ENCODE measurements around the gene RBBP7. TPM values are rescaled to one million over a fixed set of nuclear protein-coding genes. Genes with fewer than 3 reads are reported as not detected.

The RBBP7 gene
- total RNA-seq, 1 experiment from 2014 or later = 155 TPM

- Histone ChIP-seq H3K9me2 (replicated peaks; ENCODE audit: low read length) (no peaks in the 10 kb centered on the region), H3K27me3 (ENCODE audit: low read length) (no peaks in the 10 kb centered on the region), H3K4me3 (ENCODE audit: low read length) (no peak overlapping the region), H3K79me2 (ENCODE audit: low read length) (no peaks in the 10 kb centered on the region), H3K4me2 (ENCODE audit: low read length) (no peak overlapping the region), H3K9ac (ENCODE audit: low read length) (no peak overlapping the region), H3K27ac (ENCODE audit: low read length) (no peak overlapping the region), H3K9me3 (ENCODE audit: low read length) (no peaks in the 10 kb centered on the region), H3F3A (ENCODE audit: low read length, unreplicated experiment) (no peaks in the 10 kb centered on the region), H3K36me3 (ENCODE audit: low read depth, low read length) (peaks cover 51% of the 10 kb centered on the region), H3K4me1 (ENCODE audit: insufficient read depth, low read length) (0 out of 2 replicates have a peak, but pooled peaks cover 3% of the 10 kb centered on the region), H4K20me1 (ENCODE audit: low read length) (no peaks in the 10 kb centered on the region), H2AFZ (ENCODE audit: low read length) (no peak overlapping the region)
- CTCF ChIA-PET = no interaction called here
- BruUV-seq (replicated peaks) = no TSS peak
- ATAC-seq (peak; percentile 72), DNase-seq (peak; percentile 43)
- no peak for TF ChIP-seq EZH2phosphoT487 (IDR thresholded peaks at IDR 0.05; ENCODE audit: borderline replicate concordance, low read length)
- TF ChIP-seq CTCF (conservative IDR thresholded peaks at IDR 0.05; ENCODE audit: low read depth, low read length) = no peak
- TF ChIP-seq EZH2 (IDR thresholded peaks at IDR 0.05; ENCODE audit: low read length, unreplicated experiment) = no peak
- POLR2A ChIA-PET (ENCODE audit: unreplicated experiment) = no interaction called here
- intact Hi-C loops (cut with micrococcal nuclease) = no loop called here
Measured at GRCh38 chrX:16839852-16840460, 30.2 kb downstream of the RBBP7 start.

GRCh38 chrX:16839219-16839851 lies 30.8 kb downstream of the RBBP7 start:
- H3K36me3 ChIP-seq (ENCODE audit: low read depth, low read length) = peaks cover 47% of the 10 kb centered on the region
- CTCF ChIA-PET = no interaction called here
- no peak overlapping the region for H3K27ac ChIP-seq (ENCODE audit: low read length)
- TF ChIP-seq CTCF (conservative IDR thresholded peaks at IDR 0.05; ENCODE audit: low read depth, low read length) = no peak
- no peaks in the 10 kb centered on the region for H4K20me1 ChIP-seq (ENCODE audit: low read length)
- no peaks in the 10 kb centered on the region for H3F3A ChIP-seq (ENCODE audit: low read length, unreplicated experiment)
- H2AFZ ChIP-seq (ENCODE audit: low read length) = no peak overlapping the region
- no peaks in the 10 kb centered on the region for H3K9me2 ChIP-seq (replicated peaks; ENCODE audit: low read length)
- no peaks in the 10 kb centered on the region for H3K9me3 ChIP-seq (ENCODE audit: low read length)
- 0 out of 2 replicates have a peak, but pooled peaks cover 3% of the 10 kb centered on the region for H3K4me1 ChIP-seq (ENCODE audit: insufficient read depth, low read length)
- POLR2A ChIA-PET (ENCODE audit: unreplicated experiment) = no interaction called here
- BruUV-seq (replicated peaks) = no TSS peak
- H3K79me2 ChIP-seq (ENCODE audit: low read length) = no peaks in the 10 kb centered on the region
- ATAC-seq (no peak), DNase-seq (no peak)
- H3K4me3 ChIP-seq (ENCODE audit: low read length) = no peak overlapping the region
- no peaks in the 10 kb centered on the region for H3K27me3 ChIP-seq (ENCODE audit: low read length)
- no peak overlapping the region for H3K4me2 ChIP-seq (ENCODE audit: low read length)
- intact Hi-C loops (cut with micrococcal nuclease) = no loop called here
- no peak overlapping the region for H3K9ac ChIP-seq (ENCODE audit: low read length)
